Measurements from ENCODE around the gene CHRD.

DNA sequence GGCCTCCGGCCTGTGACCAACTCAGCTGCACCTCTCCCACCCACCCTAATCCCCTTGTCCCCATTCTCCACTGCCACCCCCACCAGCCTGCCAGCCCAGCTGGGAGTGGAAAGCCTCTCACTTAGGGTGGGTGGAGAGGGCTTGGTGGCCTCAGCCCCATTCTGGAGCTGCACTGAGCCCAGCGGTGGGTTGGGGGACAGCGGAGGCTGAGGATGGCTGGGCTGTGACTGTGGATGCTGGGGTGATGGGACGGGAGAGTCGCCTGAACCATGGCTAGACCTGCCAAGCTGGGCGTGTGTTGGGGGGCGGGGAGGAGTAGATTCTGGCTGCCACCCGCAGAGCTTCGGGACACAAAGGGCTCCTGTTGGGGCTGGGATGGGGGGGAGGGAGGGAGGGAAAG, 20.2 kb upstream of the CHRD start:
- TF ChIP-seq POLR2A (IDR thresholded peaks at IDR 0.05; ENCODE audit: low read depth, low read length) (no peak), POLR2AphosphoS5 (IDR thresholded peaks at IDR 0.05; ENCODE audit: low read depth, low read length) (no peak), TAF1 (IDR thresholded peaks at IDR 0.05; ENCODE audit: low read depth, low read length) (no peak), PAX5 (IDR thresholded peaks at IDR 0.05; ENCODE audit: insufficient read depth, low read length, severe bottlenecking) (no peak), SPI1 (IDR thresholded peaks at IDR 0.05; ENCODE audit: low read depth, low read length) (no peak)
